ENCODE data around the gene UCN.
A peak's percentile ranks its signal among the peaks of the same experiment; 100 is the strongest.

Gene UCN

DNA sequence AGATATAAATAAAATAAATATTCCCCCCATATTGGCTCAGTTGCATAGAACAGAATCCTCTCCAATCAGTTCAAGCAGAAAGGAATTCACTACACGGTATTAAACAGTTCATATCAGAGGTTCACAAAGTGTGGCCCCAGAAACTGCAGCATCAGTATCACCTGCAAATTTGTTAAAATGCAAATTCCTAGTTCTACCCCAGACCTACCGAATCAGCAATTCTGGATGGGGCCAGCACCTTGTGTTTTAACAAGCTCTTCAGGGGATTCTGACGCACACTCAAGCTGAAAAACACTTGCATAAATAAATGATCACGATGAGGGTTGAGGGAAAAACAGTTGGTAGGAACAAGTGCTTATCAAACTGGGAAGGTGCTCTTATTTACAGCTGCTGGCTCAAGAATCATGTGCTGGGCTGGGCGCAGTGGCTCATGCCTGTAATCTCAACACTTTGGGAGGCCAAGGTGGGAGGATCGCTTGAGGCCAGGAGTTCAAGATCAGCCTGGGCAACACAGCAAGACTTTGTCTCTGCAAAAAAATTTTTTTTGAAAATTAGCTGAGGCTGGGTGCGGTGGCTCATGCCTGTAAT is 42.0 kb upstream of the UCN start:
- no peak overlapping the region for H3K27ac ChIP-seq
- TF ChIP-seq CTCF (conservative IDR thresholded peaks at IDR 0.05) = no peak

- no peak for TF ChIP-seq CTCF (conservative IDR thresholded peaks at IDR 0.05)
- H3K27ac ChIP-seq = no peak overlapping the region
Measured at GRCh38 chr2:27347641-27348040, 39.4 kb upstream of the UCN start.

DNA sequence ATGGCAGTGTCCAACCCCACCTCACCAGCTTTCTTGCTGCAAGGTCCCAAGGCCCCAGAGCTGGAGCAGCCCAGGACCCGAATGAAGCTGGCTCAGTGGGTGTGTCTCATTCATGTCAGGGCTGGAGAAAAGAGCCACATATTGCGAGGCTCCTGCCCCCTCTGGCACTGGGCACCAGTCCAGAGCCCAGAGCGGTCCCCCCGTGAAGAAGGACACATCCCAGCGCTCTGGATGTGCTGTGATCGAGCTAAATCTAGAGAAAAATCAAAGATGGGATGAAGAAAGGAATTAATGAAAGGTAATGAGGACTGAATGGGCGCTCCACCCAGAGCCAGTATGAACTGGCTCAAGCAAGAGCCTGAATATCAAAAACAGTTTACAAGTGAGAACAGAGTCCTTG is 27.9 kb upstream of the UCN start:
- TF ChIP-seq CTCF (conservative IDR thresholded peaks at IDR 0.05) = no peak

GRCh38 chr2:27335311-27335710 is 27.1 kb upstream of the UCN start:
- H3K27ac ChIP-seq = no peak overlapping the region
- no peak for TF ChIP-seq CTCF (conservative IDR thresholded peaks at IDR 0.05)

More for the DNA sequence above, 27.9 kb upstream of the UCN start:
- H3K27ac ChIP-seq = no peak overlapping the region

DNA sequence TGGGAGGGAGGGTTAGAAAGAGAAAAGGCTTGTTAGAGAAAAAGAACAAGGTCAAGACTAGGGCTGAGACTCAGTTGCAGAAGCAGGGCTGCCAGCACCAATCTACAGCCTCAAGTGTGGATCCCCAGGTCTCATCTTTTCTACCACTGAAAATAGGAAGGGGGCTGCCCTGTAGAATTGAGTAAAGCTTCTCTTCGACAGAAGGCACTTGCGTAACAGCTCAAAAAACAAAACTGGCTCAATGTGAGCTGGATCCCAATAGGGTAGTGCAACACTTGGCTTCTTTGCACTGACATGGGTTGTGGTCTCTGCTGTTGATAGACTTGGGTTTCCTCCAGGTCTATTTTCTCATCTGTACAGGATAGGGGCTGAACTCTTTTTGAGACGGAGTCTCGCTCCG is 16.5 kb upstream of the UCN start:
- no peak for TF ChIP-seq CTCF (conservative IDR thresholded peaks at IDR 0.05)
- H3K27ac ChIP-seq = no peak overlapping the region

DNA sequence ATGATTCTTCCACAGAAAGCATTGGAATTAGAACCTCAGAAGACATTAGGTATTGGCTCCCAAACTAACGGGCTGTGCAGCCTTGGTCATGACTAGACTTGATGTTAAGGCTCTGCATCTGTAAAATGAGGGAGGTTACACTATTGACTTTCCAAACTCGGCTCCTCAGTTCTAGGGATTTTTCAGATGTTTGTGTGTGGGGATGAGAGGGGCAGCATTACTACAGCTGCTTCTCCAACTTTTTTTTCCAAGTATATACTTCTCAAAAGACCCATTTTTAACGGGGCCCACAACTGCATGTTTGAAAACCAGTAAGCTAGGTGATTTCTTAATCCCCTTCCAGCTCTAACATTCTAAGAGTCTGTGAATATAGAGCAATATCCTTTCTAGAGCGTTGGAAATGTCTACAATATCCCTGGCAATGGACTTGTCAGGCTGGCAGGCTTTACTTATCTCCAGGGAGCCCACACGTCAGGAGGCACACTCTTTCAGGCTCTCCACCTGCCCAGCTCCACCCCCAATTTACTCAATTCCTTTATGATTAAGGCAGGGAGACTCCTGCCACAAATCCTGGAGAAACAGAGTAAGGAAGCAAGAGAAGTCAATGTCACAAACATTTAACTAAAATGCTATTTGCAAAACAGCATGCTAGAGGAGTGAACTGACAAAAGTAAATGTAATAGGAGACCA is 15.5 kb upstream of the UCN start:
- no peak for TF ChIP-seq CTCF (conservative IDR thresholded peaks at IDR 0.05)
- H3K27ac ChIP-seq = peak overlapping the region; percentile 94

DNA sequence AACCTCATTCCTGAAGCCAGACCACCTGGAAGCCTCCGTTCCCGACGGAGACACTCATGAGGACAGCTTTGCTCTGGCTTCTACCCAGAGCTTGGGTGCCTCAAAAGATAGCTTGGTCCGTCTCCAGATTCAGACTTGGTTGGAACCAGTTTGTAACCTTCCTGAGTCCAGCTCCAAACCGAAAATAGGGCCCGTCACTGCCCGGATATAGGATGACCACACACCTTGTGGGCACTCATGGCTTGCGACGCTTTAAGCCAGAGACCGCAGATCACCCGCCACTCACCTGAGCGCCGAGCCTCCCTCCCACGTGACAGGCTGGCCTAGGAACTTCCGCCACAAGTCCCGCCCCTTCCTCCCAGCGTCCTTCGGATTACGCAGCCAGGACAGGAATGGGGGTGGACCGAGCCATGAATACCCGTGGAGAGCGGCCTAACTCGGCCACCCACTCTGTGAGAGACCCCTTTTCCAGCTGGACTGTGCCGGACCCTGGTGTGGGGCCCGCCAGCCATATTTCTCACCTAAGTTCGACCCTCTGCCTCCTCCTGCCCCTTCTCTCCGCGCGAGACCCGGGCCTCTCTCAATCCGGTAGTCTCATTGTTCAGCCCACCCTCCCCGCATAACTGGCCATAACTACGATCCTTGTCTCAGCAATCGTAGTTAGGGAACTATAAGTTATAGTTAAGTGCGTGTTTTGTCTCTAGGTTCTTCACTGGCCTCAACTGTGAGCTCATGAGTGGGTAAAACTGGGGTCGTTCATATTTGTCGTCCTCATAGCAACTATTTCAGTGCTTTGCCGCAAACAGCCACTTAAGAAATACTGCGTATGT is 14.7 kb upstream of the UCN start, which contains the start of gene MPV17:
TSS of gene MPV17 (minus strand) at position 332 of the 830 bp plus-strand sequence. CDS start 580 bp downstream, outside the sequence.
- no peak for TF ChIP-seq CTCF (conservative IDR thresholded peaks at IDR 0.05)
- peak within 1 kb of the TSS; percentile 94 for H3K27ac ChIP-seq
